GM21576 (cell line): ENCODE data around the gene COX8A.

Experiments
- ATAC-seq: cut with Tn5 transposase; IDR thresholded peaks from one replicate; pipeline ENCODE4 v1.9.1; 2021; ENCODE audit warnings: mild to moderate bottlenecking, moderate library complexity; ENCODE audit not compliant: unreplicated experiment

Gene COX8A

DNA sequence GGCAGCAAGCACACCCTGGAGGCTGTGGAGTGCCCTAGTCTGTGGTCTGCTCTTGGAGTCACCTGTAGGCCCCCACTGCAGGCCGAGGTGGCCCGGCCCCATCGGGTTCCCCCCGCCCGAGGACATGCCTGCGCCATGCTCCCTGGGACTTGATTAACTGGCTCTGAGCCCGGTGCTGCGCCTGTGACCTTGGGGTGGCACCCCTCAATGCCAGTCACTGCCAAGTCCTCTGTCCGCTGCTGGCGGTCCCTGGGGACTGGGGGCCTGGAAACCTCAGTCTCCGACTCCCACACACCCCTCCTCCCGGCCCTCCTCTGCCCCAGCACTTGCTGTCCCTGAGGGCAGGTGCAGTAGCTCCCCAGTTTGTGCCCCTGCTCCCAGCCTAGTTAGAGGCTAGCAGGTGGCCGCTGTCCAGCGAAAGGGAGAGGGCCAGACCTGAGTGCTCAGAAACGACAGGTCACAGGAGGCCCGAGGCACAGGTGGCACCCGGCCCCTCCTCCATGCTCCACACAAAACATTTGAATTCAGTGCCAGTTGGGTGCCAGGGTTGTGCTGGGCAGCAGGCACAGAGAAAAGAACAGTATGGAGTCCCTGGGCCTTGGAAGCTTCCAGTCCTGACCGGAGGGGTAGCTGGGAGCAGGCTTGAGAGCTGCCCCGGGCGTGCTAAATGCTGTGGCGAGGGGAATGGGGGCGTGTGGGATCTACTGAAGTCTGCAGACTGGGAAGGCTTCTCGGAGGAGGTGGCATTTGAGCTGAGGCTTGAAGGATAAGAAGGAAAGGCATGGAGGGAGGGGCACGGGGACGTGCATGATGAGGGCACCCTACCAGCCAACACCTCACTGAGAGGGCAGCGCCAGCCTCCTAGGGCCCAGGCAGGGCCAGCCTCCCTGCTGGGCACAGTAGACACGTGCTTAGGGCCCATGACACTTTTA lies 45.0 kb downstream of the COX8A start:
- ATAC-seq = no peak

DNA sequence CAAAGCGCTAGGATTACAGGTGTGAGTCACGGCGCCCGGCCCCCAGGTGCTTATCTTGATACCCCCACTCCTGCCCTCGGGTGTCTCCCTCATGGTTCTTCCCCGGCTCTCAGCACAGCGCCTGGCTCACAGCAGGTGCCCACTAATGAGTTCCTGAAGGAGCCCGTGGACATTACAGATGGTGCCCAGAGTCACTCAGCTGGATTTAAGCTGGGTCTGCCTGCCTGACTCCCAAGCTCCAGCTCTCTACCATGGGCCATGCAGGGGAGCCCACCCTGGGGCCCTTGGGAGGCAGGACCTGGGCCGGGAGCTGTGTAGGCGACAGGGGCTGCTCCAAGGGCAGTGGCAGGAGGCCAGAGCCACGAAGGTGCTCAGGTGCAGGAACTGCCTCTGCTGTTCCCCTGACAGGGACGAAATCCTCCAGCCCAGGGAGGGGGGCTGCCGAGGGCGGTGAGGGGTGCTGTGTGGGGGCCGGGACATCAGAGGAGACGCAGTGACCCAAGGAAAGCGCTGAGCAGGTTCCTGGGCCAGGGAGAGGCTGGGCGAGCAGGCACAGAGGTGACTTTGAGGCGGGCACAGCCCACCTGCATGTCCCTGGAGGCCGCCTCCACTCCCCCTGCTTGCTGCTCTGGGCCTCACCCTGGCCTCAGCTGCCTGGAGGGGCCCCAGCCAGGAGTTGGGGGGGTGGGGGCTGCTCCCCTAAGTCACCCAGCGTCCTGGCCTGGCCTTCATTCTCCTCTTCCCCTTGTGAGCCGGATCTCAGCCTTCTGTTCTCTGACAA lies 46.7 kb downstream of the COX8A start:
- no peak for ATAC-seq

DNA sequence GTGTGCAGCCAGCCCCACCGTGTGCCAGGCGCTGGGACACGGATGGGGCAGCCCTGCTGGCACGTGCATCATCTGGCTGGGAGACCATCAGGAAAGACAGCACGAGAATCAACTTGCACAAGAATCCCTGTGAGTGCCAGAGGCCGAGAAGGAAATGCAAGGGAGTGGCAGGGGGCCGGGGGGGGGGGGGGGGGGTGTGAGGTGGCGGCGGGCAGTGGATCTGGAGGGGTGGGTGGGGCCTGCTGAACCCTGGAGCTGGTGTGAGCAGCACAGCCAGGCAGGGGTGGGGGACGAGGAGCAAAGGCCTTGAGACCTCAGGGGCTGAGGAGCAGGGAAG lies 47.3 kb downstream of the COX8A start:
- no peak for ATAC-seq

DNA sequence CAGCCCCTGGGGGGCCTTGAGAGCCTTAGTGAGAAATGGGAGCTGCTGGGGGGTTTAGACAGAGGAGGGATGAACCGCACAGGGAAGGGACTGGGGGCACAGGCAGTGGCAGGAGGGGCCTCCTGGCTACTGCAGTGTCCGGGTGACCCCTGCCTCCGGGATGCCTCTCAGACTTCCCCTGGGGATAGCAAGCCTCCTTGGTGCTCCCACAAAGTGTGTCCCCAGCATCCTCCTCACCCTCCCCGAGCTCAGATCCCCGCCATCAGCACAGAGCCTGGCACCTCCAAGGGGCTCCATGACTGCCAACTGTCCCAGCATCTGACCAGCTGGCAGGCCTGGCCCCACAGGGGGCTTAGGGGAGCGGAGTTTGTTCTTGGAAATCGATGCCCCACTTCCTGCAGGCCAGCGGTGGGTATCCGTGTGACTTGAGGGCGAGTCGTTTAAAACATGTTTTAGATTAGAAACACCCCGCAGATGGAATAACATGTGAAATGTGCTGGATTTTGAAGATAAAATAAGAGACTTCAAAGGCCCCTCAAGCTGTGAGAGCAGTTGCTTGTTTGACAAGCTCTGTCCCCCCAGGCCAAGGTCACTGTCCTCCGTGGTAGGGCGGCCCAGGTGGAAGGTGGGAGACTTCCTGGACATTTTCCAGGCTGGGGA lies 47.8 kb downstream of the COX8A start:
- ATAC-seq = no peak

DNA sequence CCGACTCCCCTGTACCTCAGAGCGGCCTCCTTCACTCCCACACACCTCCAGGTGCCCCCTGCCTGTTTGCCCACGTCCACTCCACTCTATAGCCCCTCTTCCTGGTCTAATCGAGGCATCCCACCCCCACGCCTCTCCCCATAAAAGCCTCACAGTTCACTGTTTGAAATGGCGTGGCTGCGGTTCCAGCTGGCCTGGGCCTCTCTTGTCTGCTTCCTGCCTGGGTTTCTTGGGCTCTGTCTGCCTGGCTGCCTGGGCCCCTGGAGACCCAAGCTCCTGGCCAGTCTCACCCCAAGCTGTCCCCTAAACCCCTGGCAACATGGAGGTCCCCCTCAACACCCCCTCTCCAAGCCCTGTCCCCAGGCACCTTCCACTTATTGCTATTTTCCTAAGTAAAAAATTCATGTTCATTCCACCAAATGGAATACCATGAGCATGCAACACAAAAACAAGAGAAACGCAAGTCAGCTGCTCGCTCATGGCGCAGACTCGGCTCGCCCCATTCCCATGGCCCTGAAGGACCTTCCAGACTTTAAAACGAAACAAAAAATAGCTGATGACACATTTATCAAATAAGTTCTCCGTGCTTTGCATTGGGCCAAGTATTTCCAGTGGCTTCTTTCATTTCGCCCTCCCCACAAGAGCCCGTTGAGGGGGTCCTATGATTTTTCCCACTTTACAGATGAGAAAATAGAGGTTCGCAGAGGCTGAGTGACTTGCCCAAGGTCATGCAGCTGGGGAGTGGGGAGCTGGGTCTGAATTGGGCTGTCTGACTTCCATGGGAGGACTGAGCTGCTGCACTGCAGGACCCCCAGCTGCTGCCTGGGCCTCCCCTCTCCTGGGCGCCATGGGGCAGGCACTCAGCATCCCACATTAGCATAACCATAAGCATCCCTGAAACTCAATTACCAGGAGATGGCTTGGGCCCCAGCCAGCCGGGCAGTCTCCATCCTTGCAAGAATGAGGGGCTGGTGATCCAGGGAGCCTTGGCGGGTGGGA lies 49.6 kb downstream of the COX8A start:
- no peak for ATAC-seq

DNA sequence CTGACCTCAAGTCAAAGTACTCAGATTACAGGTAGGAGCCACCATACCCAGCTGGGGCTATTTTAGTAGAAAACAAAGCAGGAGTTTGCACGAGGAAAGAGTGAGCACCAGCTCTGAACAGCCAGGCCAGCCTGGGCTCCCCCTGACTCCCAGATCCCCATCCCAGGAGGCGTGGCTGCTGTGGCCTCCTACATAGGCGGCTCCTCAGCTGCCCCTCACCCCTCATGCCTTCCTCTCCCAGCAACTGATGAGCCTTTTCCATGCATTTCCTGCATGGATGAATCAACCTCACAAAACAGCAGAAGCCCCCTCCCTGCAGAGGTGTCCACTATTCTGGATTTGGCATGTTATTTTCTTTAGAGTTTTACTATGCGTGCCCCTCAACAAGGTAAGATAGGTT lies 50.8 kb downstream of the COX8A start:
- no peak for ATAC-seq
